GM23338 (cell line): ENCODE measurements around the gene CEP85. TPM values are rescaled to one million over a fixed set of nuclear protein-coding genes. Genes with fewer than 3 reads are reported as not detected.

ENCODE experiments used
- ATAC-seq: fragments of 200-7000 bp; cut with Tn5 transposase; 3 replicates; pipeline ENCODE4 v1.9.1; 2020
- DNase-seq: peaks from one replicate; pipeline ENCODE4 v3.0.0-alpha.2; 2015; ENCODE audit warnings: low spot score
- H2AFZ ChIP-seq: fragments of 200-600 bp; sonication (generic); 2 replicates; pipeline ENCODE4 v1.8.0; 2016; ENCODE audit warnings: antibody characterized with exemption, mild to moderate bottlenecking, moderate library complexity
- H3F3A ChIP-seq: fragments of 200-600 bp; sonication (generic); replicated peaks from 2 replicates; pipeline ENCODE4 v1.8.0; 2017; ENCODE audit warnings: antibody characterized with exemption, mixed run types, low read depth
- H3K27ac ChIP-seq: fragments of 200-600 bp; sonication (generic); 2 replicates; pipeline ENCODE4 v1.6.1; 2016; ENCODE audit warnings: low read depth
- H3K27me3 ChIP-seq: fragments of 200-600 bp; sonication (generic); 2 replicates; pipeline ENCODE4 v1.8.0; 2016; ENCODE audit warnings: mild to moderate bottlenecking, mixed run types, moderate library complexity; ENCODE audit not compliant: insufficient read depth
- H3K36me3 ChIP-seq: fragments of 200-600 bp; sonication (generic); 2 replicates; pipeline ENCODE4 v1.8.0; 2016; ENCODE audit warnings: mild to moderate bottlenecking; ENCODE audit not compliant: insufficient read depth
- H3K4me1 ChIP-seq: fragments of 200-600 bp; sonication (generic); 2 replicates; pipeline ENCODE4 v1.8.0; 2016; ENCODE audit warnings: mild to moderate bottlenecking, moderate library complexity; ENCODE audit not compliant: insufficient read depth
- H3K4me2 ChIP-seq: fragments of 200-600 bp; sonication (generic); 2 replicates; pipeline ENCODE4 v1.7.1; 2017; ENCODE audit warnings: mixed run types
- H3K4me3 ChIP-seq: fragments of 200-600 bp; sonication (generic); 2 replicates; pipeline ENCODE4 v1.6.1; 2016; ENCODE audit warnings: mixed run types
- H3K79me2 ChIP-seq: fragments of 200-600 bp; sonication (generic); replicated peaks from 2 replicates; pipeline ENCODE4 v1.8.0; 2017; ENCODE audit warnings: mild to moderate bottlenecking; ENCODE audit not compliant: insufficient read depth
- H3K9me2 ChIP-seq: fragments of 200-600 bp; sonication (generic); 2 replicates; pipeline ENCODE4 v1.8.0; 2017; ENCODE audit not compliant: insufficient read depth
- H4K20me1 ChIP-seq: fragments of 200-600 bp; sonication (generic); replicated peaks from 2 replicates; pipeline ENCODE4 v1.8.0; 2017; ENCODE audit warnings: mild to moderate bottlenecking; ENCODE audit not compliant: insufficient read depth
- H3K27ac Mint-ChIP-seq: 2 replicates; pipeline ENCODE4 v1.8.0; 2020; ENCODE audit warnings: inconsistent platforms, mild to moderate bottlenecking, moderate library complexity, mixed read lengths
- H3K27me3 Mint-ChIP-seq: 3 replicates; pipeline ENCODE4 v1.8.0; 2022; ENCODE audit warnings: low read depth, mild to moderate bottlenecking, moderate library complexity, mixed read lengths, inconsistent platforms; ENCODE audit not compliant: insufficient read depth, poor library complexity
- H3K36me3 Mint-ChIP-seq: 3 replicates; pipeline ENCODE4 v1.8.0; 2021; ENCODE audit warnings: low read depth, mild to moderate bottlenecking, inconsistent platforms, moderate library complexity, mixed read lengths
- H3K4me1 Mint-ChIP-seq: 3 replicates; pipeline ENCODE4 v1.8.0; 2020; ENCODE audit warnings: mild to moderate bottlenecking, inconsistent platforms, mixed read lengths
- H3K4me3 Mint-ChIP-seq: 3 replicates; pipeline ENCODE4 v1.8.0; 2021; ENCODE audit warnings: moderate library complexity, mild to moderate bottlenecking, inconsistent platforms, mixed read lengths
- H3K9me3 Mint-ChIP-seq: 3 replicates; pipeline ENCODE4 v1.8.0; 2020; ENCODE audit warnings: moderate library complexity, mild to moderate bottlenecking, inconsistent platforms, mixed read lengths
- CREB1 ChIP-seq: fragments of 250-450 bp; sonication (Bioruptor Pico); IDR thresholded peaks from 2 replicates; pipeline ENCODE4 v1.5.0; 2020; ENCODE audit warnings: low read depth, mild to moderate bottlenecking, moderate library complexity
- EZH2 ChIP-seq: fragments of 200-600 bp; sonication (generic); IDR thresholded peaks from one replicate; pipeline ENCODE4 v1.8.0; 2017; ENCODE audit warnings: antibody characterized with exemption, mild to moderate bottlenecking, low read depth; ENCODE audit not compliant: unreplicated experiment
- EZH2phosphoT487 ChIP-seq: fragments of 200-600 bp; sonication (generic); IDR thresholded peaks from one replicate; pipeline ENCODE4 v1.8.1; 2018; ENCODE audit warnings: antibody characterized with exemption; ENCODE audit not compliant: unreplicated experiment
- JUNB ChIP-seq: IDR thresholded peaks from one replicate; pipeline ENCODE4 v1.6.1; 2016; ENCODE audit warnings: antibody characterized with exemption; ENCODE audit not compliant: unreplicated experiment
- POLR2AphosphoS5 ChIP-seq: IDR thresholded peaks from 2 replicates; pipeline ENCODE4 v1.6.1; 2016; ENCODE audit warnings: antibody characterized with exemption, low read depth
- STAT1 ChIP-seq: IDR thresholded peaks from one replicate; pipeline ENCODE4 v1.6.1; 2016; ENCODE audit warnings: antibody characterized with exemption; ENCODE audit not compliant: unreplicated experiment
- ZNF114 ChIP-seq: fragments of 250-450 bp; sonication (Bioruptor Pico); IDR thresholded peaks from 2 replicates; pipeline ENCODE4 v1.5.0; 2020; ENCODE audit warnings: mild to moderate bottlenecking, moderate library complexity
- ZNF331 ChIP-seq: fragments of 250-450 bp; sonication (Bioruptor Pico); IDR thresholded peaks from 2 replicates; pipeline ENCODE4 v1.5.0; 2020; ENCODE audit warnings: low read depth, mild to moderate bottlenecking, moderate library complexity
- ZNF462 ChIP-seq: fragments of 250-450 bp; sonication (Bioruptor Pico); IDR thresholded peaks from 2 replicates; pipeline ENCODE4 v1.5.0; 2020; ENCODE audit warnings: mild to moderate bottlenecking, moderate library complexity
- polyA plus RNA-seq: library from polyadenylated mRNA; unstranded; fragments of >200 nt; fragmentation: Nextera tagmentation; extraction: Ambion mirVana; gene quantifications from 2 replicates; pipeline ENCODE4 v1.2.1, GENCODE V29; 2016
- total RNA-seq: library from RNA; depleted of rRNA; stranded (reverse); fragments of >200 nt; shearing (Covaris generic); gene quantifications from 2 replicates; pipeline ENCODE4 v1.2.3, GENCODE V29; 2014
- TF ChIP-seq, protein P1 (sequence below), 2 experiments: fragments of 200-600 bp in 1 of 2; sonication (generic) in 1 of 2; conservative IDR thresholded peaks; 2 replicates each; pipeline versions ENCODE4 v1.5.1 to v1.6.1; 2016 to 2017; ENCODE audit warnings: antibody characterized with exemption in 2 of 2, low read depth in 2 of 2, mild to moderate bottlenecking in 2 of 2, moderate library complexity in 1 of 2
- TF ChIP-seq, protein P2 (sequence below): IDR thresholded peaks from 2 replicates; pipeline ENCODE4 v1.6.1; 2016; ENCODE audit warnings: antibody characterized with exemption
- TF ChIP-seq, protein P3 (sequence below): IDR thresholded peaks from one replicate; pipeline ENCODE4 v1.6.1; 2018; ENCODE audit warnings: antibody characterized with exemption; ENCODE audit not compliant: unreplicated experiment

The CEP85 gene
- total and polyA plus RNA-seq, 2 experiments from 2014 or later = 12.8 to 36.8 TPM

DNA sequence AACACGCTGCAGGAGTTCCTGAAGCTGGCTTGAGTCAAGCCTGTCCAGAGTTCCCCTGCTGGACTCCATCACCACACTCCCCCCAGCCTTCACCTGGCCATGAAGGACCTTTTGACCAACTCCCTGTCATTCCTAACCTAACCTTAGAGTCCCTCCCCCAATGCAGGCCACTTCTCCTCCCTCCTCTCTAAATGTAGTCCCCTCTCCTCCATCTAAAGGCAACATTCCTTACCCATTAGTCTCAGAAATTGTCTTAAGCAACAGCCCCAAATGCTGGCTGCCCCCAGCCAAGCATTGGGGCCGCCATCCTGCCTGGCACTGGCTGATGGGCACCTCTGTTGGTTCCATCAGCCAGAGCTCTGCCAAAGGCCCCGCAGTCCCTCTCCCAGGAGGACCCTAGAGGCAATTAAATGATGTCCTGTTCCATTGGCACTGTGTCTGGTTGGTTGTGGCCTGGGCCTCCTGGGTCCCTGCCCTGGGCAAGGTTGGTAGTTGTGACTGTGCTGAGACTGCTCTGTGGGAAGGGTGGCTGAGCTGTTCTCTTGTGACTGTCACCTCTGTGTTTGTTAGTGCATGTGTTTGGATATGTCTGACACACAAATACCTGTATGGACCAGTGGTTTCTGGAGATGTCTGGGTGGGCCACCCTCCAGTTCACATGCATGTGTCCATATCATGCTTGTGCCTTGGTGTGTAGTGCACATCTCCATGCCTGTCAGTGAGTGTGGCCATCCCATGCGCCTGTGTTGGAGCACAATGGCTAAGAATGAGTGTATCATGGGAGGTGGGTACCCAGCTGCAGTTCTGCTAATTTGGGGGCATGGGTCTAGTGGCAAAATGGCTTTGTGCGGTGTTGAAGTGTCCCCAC, 47.3 kb downstream of the CEP85 start:
- peak overlapping the region; percentile 92 for H3K4me2 ChIP-seq
- H3K36me3 Mint-ChIP-seq = peaks cover 28% of the 10 kb centered on the region
- peaks cover 20% of the 10 kb centered on the region for H3K4me1 ChIP-seq
- no peak overlapping the region for H2AFZ ChIP-seq
- H3K27ac Mint-ChIP-seq = peak overlapping the region; percentile 52
- H3K36me3 ChIP-seq = peaks cover 16% of the 10 kb centered on the region
- peaks cover 18% of the 10 kb centered on the region for H3F3A ChIP-seq
- H3K27ac ChIP-seq = peak overlapping the region; percentile 66; the same call in 1 of the 2 replicates
- H3K27me3 ChIP-seq = no peaks in the 10 kb centered on the region
- peak overlapping the region; percentile 61 for H3K4me3 Mint-ChIP-seq
- no peaks in the 10 kb centered on the region for H3K9me2 ChIP-seq
- H3K27me3 Mint-ChIP-seq = peaks cover 29% of the 10 kb centered on the region
- H3K4me3 ChIP-seq = peak overlapping the region; percentile 85
- TF ChIP-seq, protein P1, sequence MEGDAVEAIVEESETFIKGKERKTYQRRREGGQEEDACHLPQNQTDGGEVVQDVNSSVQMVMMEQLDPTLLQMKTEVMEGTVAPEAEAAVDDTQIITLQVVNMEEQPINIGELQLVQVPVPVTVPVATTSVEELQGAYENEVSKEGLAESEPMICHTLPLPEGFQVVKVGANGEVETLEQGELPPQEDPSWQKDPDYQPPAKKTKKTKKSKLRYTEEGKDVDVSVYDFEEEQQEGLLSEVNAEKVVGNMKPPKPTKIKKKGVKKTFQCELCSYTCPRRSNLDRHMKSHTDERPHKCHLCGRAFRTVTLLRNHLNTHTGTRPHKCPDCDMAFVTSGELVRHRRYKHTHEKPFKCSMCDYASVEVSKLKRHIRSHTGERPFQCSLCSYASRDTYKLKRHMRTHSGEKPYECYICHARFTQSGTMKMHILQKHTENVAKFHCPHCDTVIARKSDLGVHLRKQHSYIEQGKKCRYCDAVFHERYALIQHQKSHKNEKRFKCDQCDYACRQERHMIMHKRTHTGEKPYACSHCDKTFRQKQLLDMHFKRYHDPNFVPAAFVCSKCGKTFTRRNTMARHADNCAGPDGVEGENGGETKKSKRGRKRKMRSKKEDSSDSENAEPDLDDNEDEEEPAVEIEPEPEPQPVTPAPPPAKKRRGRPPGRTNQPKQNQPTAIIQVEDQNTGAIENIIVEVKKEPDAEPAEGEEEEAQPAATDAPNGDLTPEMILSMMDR (conservative IDR thresholded peaks at IDR 0.05; ENCODE audit: low read depth in 2 of 2) = no peak
- TF ChIP-seq, protein P2, sequence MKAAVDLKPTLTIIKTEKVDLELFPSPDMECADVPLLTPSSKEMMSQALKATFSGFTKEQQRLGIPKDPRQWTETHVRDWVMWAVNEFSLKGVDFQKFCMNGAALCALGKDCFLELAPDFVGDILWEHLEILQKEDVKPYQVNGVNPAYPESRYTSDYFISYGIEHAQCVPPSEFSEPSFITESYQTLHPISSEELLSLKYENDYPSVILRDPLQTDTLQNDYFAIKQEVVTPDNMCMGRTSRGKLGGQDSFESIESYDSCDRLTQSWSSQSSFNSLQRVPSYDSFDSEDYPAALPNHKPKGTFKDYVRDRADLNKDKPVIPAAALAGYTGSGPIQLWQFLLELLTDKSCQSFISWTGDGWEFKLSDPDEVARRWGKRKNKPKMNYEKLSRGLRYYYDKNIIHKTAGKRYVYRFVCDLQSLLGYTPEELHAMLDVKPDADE = no peak
- TF ChIP-seq JUNB = no peak
- no peak for TF ChIP-seq CREB1 (CRISPR knock-in tag)
- TF ChIP-seq ZNF114 (CRISPR knock-in tag) = no peak
- TF ChIP-seq, protein P3, sequence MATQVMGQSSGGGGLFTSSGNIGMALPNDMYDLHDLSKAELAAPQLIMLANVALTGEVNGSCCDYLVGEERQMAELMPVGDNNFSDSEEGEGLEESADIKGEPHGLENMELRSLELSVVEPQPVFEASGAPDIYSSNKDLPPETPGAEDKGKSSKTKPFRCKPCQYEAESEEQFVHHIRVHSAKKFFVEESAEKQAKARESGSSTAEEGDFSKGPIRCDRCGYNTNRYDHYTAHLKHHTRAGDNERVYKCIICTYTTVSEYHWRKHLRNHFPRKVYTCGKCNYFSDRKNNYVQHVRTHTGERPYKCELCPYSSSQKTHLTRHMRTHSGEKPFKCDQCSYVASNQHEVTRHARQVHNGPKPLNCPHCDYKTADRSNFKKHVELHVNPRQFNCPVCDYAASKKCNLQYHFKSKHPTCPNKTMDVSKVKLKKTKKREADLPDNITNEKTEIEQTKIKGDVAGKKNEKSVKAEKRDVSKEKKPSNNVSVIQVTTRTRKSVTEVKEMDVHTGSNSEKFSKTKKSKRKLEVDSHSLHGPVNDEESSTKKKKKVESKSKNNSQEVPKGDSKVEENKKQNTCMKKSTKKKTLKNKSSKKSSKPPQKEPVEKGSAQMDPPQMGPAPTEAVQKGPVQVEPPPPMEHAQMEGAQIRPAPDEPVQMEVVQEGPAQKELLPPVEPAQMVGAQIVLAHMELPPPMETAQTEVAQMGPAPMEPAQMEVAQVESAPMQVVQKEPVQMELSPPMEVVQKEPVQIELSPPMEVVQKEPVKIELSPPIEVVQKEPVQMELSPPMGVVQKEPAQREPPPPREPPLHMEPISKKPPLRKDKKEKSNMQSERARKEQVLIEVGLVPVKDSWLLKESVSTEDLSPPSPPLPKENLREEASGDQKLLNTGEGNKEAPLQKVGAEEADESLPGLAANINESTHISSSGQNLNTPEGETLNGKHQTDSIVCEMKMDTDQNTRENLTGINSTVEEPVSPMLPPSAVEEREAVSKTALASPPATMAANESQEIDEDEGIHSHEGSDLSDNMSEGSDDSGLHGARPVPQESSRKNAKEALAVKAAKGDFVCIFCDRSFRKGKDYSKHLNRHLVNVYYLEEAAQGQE = no peak
- TF ChIP-seq ZNF331 (CRISPR knock-in tag) = no peak
- no peak for TF ChIP-seq STAT1
- TF ChIP-seq EZH2 = no peak
- no peak for TF ChIP-seq POLR2AphosphoS5
- TF ChIP-seq ZNF462 (CRISPR knock-in tag) = no peak
- TF ChIP-seq EZH2phosphoT487 = no peak
- H4K20me1 ChIP-seq = peaks cover 3% of the 10 kb centered on the region; the same call in 1 of the 2 replicates
- DNase-seq (no peak), ATAC-seq (no peak)
- peaks cover 43% of the 10 kb centered on the region for H3K4me1 Mint-ChIP-seq
- H3K79me2 ChIP-seq = no peaks in the 10 kb centered on the region
- no peaks in the 10 kb centered on the region; the same call in 2 of the 3 replicates for H3K9me3 Mint-ChIP-seq
